ENCODE measurements around the gene FAM3A. TPM values are rescaled to one million over a fixed set of nuclear protein-coding genes. Genes with fewer than 3 reads are reported as not detected.

The FAM3A gene
- total and polyA plus RNA-seq, 2 experiments from 2014 or later, result 12.0 to 16.5 TPM

- H3K27ac Mint-ChIP-seq, result no peak overlapping the region
- Histone ChIP-seq H3K9me2 (ENCODE audit: insufficient read depth) (no peaks in the 10 kb centered on the region), H3K79me2 (replicated peaks; ENCODE audit: insufficient read depth) (no peaks in the 10 kb centered on the region), H3K36me3 (ENCODE audit: insufficient read depth) (no peaks in the 10 kb centered on the region; the same call in 1 of the 2 replicates), H3F3A (replicated peaks; ENCODE audit: low read depth) (no peaks in the 10 kb centered on the region), H3K27me3 (ENCODE audit: insufficient read depth) (no peaks in the 10 kb centered on the region), H3K27ac (ENCODE audit: low read depth) (no peak overlapping the region), H4K20me1 (replicated peaks; ENCODE audit: insufficient read depth) (no peaks in the 10 kb centered on the region), H3K4me2 (no peak overlapping the region), H3K4me3 (no peak overlapping the region), H3K4me1 (ENCODE audit: insufficient read depth) (no peaks in the 10 kb centered on the region), H2AFZ (no peak overlapping the region)
- H3K36me3 Mint-ChIP-seq (ENCODE audit: low read depth), result peaks cover 29% of the 10 kb centered on the region
- ATAC-seq, result peak; percentile 94
- H3K27me3 Mint-ChIP-seq (ENCODE audit: insufficient read depth, low read depth, poor library complexity), result peaks cover 17% of the 10 kb centered on the region
- no peaks in the 10 kb centered on the region for H3K9me3 Mint-ChIP-seq
- peak; percentile 83 for DNase-seq (ENCODE audit: low spot score)
- TF ChIP-seq CTCF (conservative IDR thresholded peaks at IDR 0.05; ENCODE audit: low read depth in 2 of 2), result peak; percentile 77 to 98
- no peak for TF ChIP-seq ETS1 (IDR thresholded peaks at IDR 0.05)
- H3K4me1 Mint-ChIP-seq, result no peaks in the 10 kb centered on the region
- no peak overlapping the region for H3K4me3 Mint-ChIP-seq
Observed at GRCh38 chrX:154534526-154535322, 18.7 kb upstream of the FAM3A start.

GRCh38 chrX:154532690-154533089 is 16.7 kb upstream of the FAM3A start:
- H3K27me3 ChIP-seq (ENCODE audit: insufficient read depth), result no peaks in the 10 kb centered on the region
- no peak overlapping the region for H3K4me3 ChIP-seq
- H3K36me3 ChIP-seq (ENCODE audit: insufficient read depth), result no peaks in the 10 kb centered on the region; the same call in 1 of the 2 replicates
- peaks cover 17% of the 10 kb centered on the region for H3K27me3 Mint-ChIP-seq (ENCODE audit: insufficient read depth, low read depth, poor library complexity)
- no peaks in the 10 kb centered on the region for H3K79me2 ChIP-seq (replicated peaks; ENCODE audit: insufficient read depth)
- no peak overlapping the region for H3K4me2 ChIP-seq
- H3K27ac ChIP-seq (ENCODE audit: low read depth), result no peak overlapping the region
- peaks cover 24% of the 10 kb centered on the region; the same call in 2 of the 3 replicates for H3K36me3 Mint-ChIP-seq (ENCODE audit: low read depth)
- no peak overlapping the region for H2AFZ ChIP-seq
- H3F3A ChIP-seq (replicated peaks; ENCODE audit: low read depth), result no peaks in the 10 kb centered on the region
- H3K27ac Mint-ChIP-seq, result no peak overlapping the region
- no peak overlapping the region for H3K4me3 Mint-ChIP-seq
- H3K9me2 ChIP-seq (ENCODE audit: insufficient read depth), result no peaks in the 10 kb centered on the region
- ATAC-seq, result no peak
- no peaks in the 10 kb centered on the region for H3K9me3 Mint-ChIP-seq
- DNase-seq (ENCODE audit: low spot score), result no peak
- no peaks in the 10 kb centered on the region for H4K20me1 ChIP-seq (replicated peaks; ENCODE audit: insufficient read depth)
- no peaks in the 10 kb centered on the region for H3K4me1 Mint-ChIP-seq
- no peaks in the 10 kb centered on the region for H3K4me1 ChIP-seq (ENCODE audit: insufficient read depth)
- TF ChIP-seq NANOG (IDR thresholded peaks at IDR 0.05; ENCODE audit: borderline replicate concordance) (no peak), CTCF (conservative IDR thresholded peaks at IDR 0.05; ENCODE audit: low read depth in 2 of 2) (no peak), CREB1 (CRISPR knock-in tag; IDR thresholded peaks at IDR 0.05; ENCODE audit: low read depth) (no peak), JUNB (IDR thresholded peaks at IDR 0.05; ENCODE audit: unreplicated experiment) (no peak), EZH2 (IDR thresholded peaks at IDR 0.05; ENCODE audit: low read depth, unreplicated experiment) (no peak), ETS1 (IDR thresholded peaks at IDR 0.05) (no peak), ZNF462 (CRISPR knock-in tag; IDR thresholded peaks at IDR 0.05) (no peak)

All from GM23338 (cell line).